Hepatocyte (in vitro differentiated cells): Measurements from ENCODE around the gene FUT6.
A peak's percentile ranks its signal among the peaks of the same experiment; 100 is the strongest.

Experiments
- CTCF ChIP-seq: fragments of 200-600 bp; sonication (generic); IDR thresholded peaks from 2 replicates; pipeline ENCODE4 v1.5.1; 2016; ENCODE audit warnings: antibody characterized with exemption, mild to moderate bottlenecking; ENCODE audit not compliant: poor library complexity
- EZH2 ChIP-seq: fragments of 200-600 bp; sonication (generic); IDR thresholded peaks from 2 replicates; pipeline ENCODE4 v1.6.1; 2016; ENCODE audit warnings: antibody characterized with exemption, mild to moderate bottlenecking, borderline replicate concordance

- TF ChIP-seq CTCF (peak; percentile 13), EZH2 (no peak)
Measured at GRCh38 chr19:5826531-5827341, 12.8 kb downstream of the FUT6 start.
